KOPT-K1 (cell line): ENCODE results near the gene CHST7.

Experiments used
- H3K27ac ChIP-seq: fragments of 200-600 bp; sonication (generic); 2 replicates; pipeline ENCODE4 v1.5.1; 2016; ENCODE audit warnings: antibody characterized with exemption, mild to moderate bottlenecking, low read depth, low read length; ENCODE audit not compliant: poor library complexity, severe bottlenecking
- H3K36me3 ChIP-seq: fragments of 200-600 bp; sonication (generic); 2 replicates; pipeline ENCODE4 v1.5.1; 2017; ENCODE audit warnings: antibody characterized with exemption, mild to moderate bottlenecking, low read length, moderate library complexity; ENCODE audit not compliant: insufficient read depth
- H3K9me3 ChIP-seq: fragments of 200-600 bp; sonication (generic); 2 replicates; pipeline ENCODE4 v1.5.1; 2017; ENCODE audit warnings: antibody characterized with exemption, low read length, mild to moderate bottlenecking; ENCODE audit not compliant: insufficient read depth, poor library complexity, severe bottlenecking

The CHST7 gene

GRCh38 chrX:46611658-46612362, 38.2 kb downstream of the CHST7 start:
- H3K27ac ChIP-seq = no peak overlapping the region
- no peaks in the 10 kb centered on the region for H3K36me3 ChIP-seq
- H3K9me3 ChIP-seq = no peaks in the 10 kb centered on the region

GRCh38 chrX:46617906-46618305, 44.3 kb downstream of the CHST7 start:
- H3K36me3 ChIP-seq = no peaks in the 10 kb centered on the region

GRCh38 chrX:46618947-46619346, 45.4 kb downstream of the CHST7 start:
- Histone ChIP-seq H3K9me3 (peaks cover 5% of the 10 kb centered on the region), H3K27ac (no peak overlapping the region), H3K36me3 (no peaks in the 10 kb centered on the region)

More at GRCh38 chrX:46617906-46618305, 44.3 kb downstream of the CHST7 start:
- no peak overlapping the region for H3K27ac ChIP-seq
- peaks cover 5% of the 10 kb centered on the region for H3K9me3 ChIP-seq

- peaks cover 5% of the 10 kb centered on the region for H3K9me3 ChIP-seq
- H3K27ac ChIP-seq = no peak overlapping the region
- no peaks in the 10 kb centered on the region for H3K36me3 ChIP-seq
These were observed 46.9 kb downstream of the CHST7 start for GRCh38 chrX:46620505-46620904.

GRCh38 chrX:46621572-46621971, 48.0 kb downstream of the CHST7 start:
- peaks cover 5% of the 10 kb centered on the region for H3K9me3 ChIP-seq

GRCh38 chrX:46624090-46624786, 50.7 kb downstream of the CHST7 start:
- Histone ChIP-seq H3K36me3 (no peaks in the 10 kb centered on the region), H3K9me3 (no peaks in the 10 kb centered on the region), H3K27ac (no peak overlapping the region)

More at GRCh38 chrX:46621572-46621971, 48.0 kb downstream of the CHST7 start:
- no peak overlapping the region for H3K27ac ChIP-seq
- no peaks in the 10 kb centered on the region for H3K36me3 ChIP-seq

- Histone ChIP-seq H3K9me3 (no peaks in the 10 kb centered on the region), H3K36me3 (no peaks in the 10 kb centered on the region), H3K27ac (no peak overlapping the region)
These were observed 53.0 kb downstream of the CHST7 start for GRCh38 chrX:46626566-46626965.

GRCh38 chrX:46627062-46627461, 53.5 kb downstream of the CHST7 start:
- Histone ChIP-seq H3K9me3 (no peaks in the 10 kb centered on the region), H3K27ac (no peak overlapping the region)

GRCh38 chrX:46627711-46628419, 54.3 kb downstream of the CHST7 start:
- Histone ChIP-seq H3K36me3 (no peaks in the 10 kb centered on the region), H3K27ac (no peak overlapping the region), H3K9me3 (no peaks in the 10 kb centered on the region)

More at GRCh38 chrX:46627062-46627461, 53.5 kb downstream of the CHST7 start:
- H3K36me3 ChIP-seq = no peaks in the 10 kb centered on the region

- H3K27ac ChIP-seq = no peak overlapping the region
- H3K9me3 ChIP-seq = no peaks in the 10 kb centered on the region
- no peaks in the 10 kb centered on the region for H3K36me3 ChIP-seq
These were observed 55.2 kb downstream of the CHST7 start for GRCh38 chrX:46628460-46629371.

GRCh38 chrX:46630141-46630540, 56.6 kb downstream of the CHST7 start:
- no peaks in the 10 kb centered on the region for H3K36me3 ChIP-seq
- no peaks in the 10 kb centered on the region for H3K9me3 ChIP-seq
- no peak overlapping the region for H3K27ac ChIP-seq

- no peaks in the 10 kb centered on the region for H3K36me3 ChIP-seq
- no peaks in the 10 kb centered on the region for H3K9me3 ChIP-seq
- H3K27ac ChIP-seq = no peak overlapping the region
These were observed 61.0 kb downstream of the CHST7 start for GRCh38 chrX:46634577-46634976.

- Histone ChIP-seq H3K9me3 (no peaks in the 10 kb centered on the region), H3K36me3 (no peaks in the 10 kb centered on the region), H3K27ac (no peak overlapping the region)
These were observed 61.6 kb downstream of the CHST7 start for GRCh38 chrX:46635186-46635585.

GRCh38 chrX:46636223-46636622, 62.7 kb downstream of the CHST7 start:
- no peaks in the 10 kb centered on the region for H3K36me3 ChIP-seq
- no peak overlapping the region for H3K27ac ChIP-seq

More at GRCh38 chrX:46636223-46636622, 62.7 kb downstream of the CHST7 start:
- no peaks in the 10 kb centered on the region for H3K9me3 ChIP-seq
